H9 (cell line): Measurements from ENCODE around the gene PROCR. TPM values are rescaled to one million over a fixed set of nuclear protein-coding genes. Genes with fewer than 3 reads are reported as not detected.

Experiments
- DNase-seq: peaks from one replicate; pipeline ENCODE4 v3.0.0-alpha.2; 2017
- H2AFZ ChIP-seq: one replicate; pipeline ENCODE4 v1.6.1; 2013; ENCODE audit warnings: mild to moderate bottlenecking, low read length, control low read depth, moderate library complexity
- H2AK5ac ChIP-seq: 2 replicates; pipeline ENCODE4 v1.6.1; 2013; ENCODE audit warnings: low read length, control low read depth, mixed read lengths; ENCODE audit not compliant: insufficient read length
- H2BK120ac ChIP-seq: one replicate; pipeline ENCODE4 v1.6.1; 2013; ENCODE audit warnings: low read depth, mild to moderate bottlenecking, low read length, control low read depth, inconsistent platforms; ENCODE audit not compliant: poor library complexity, severe bottlenecking
- H2BK12ac ChIP-seq: 2 replicates; pipeline ENCODE4 v1.6.1; 2013; ENCODE audit warnings: low read length, control low read depth, mixed read lengths, low read depth; ENCODE audit not compliant: insufficient read length
- H2BK15ac ChIP-seq: 2 replicates; pipeline ENCODE4 v1.6.1; 2013; ENCODE audit warnings: low read depth, low read length, control low read depth
- H2BK20ac ChIP-seq: one replicate; pipeline ENCODE4 v1.6.1; 2013; ENCODE audit warnings: low read depth, mild to moderate bottlenecking, low read length, control low read depth, inconsistent platforms; ENCODE audit not compliant: poor library complexity, severe bottlenecking
- H2BK5ac ChIP-seq: 2 replicates; pipeline ENCODE4 v1.6.1; 2013; ENCODE audit warnings: low read length, control low read depth, mixed read lengths; ENCODE audit not compliant: insufficient read length
- H3K14ac ChIP-seq: 2 replicates; pipeline ENCODE4 v1.6.1; 2013; ENCODE audit warnings: low read length, control low read depth; ENCODE audit not compliant: insufficient read depth
- H3K18ac ChIP-seq: 2 replicates; pipeline ENCODE4 v1.6.1; 2013; ENCODE audit warnings: low read depth, mild to moderate bottlenecking, mixed read lengths, low read length, control low read depth; ENCODE audit not compliant: insufficient read length
- H3K23ac ChIP-seq: 2 replicates; pipeline ENCODE4 v1.6.1; 2013; ENCODE audit warnings: low read length, control low read depth, mixed read lengths, low read depth; ENCODE audit not compliant: insufficient read length
- H3K23me2 ChIP-seq: 2 replicates; pipeline ENCODE4 v1.6.1; 2013; ENCODE audit warnings: low read depth, mild to moderate bottlenecking, mixed read lengths, low read length, control low read depth; ENCODE audit not compliant: insufficient read length, poor library complexity, severe bottlenecking
- H3K27ac ChIP-seq: 2 replicates; pipeline ENCODE4 v1.5.1; 2013; ENCODE audit warnings: low read length, control low read depth, mixed read lengths, low read depth; ENCODE audit not compliant: insufficient read length
- H3K27me3 ChIP-seq: 2 replicates; pipeline ENCODE4 v1.6.1; 2013; ENCODE audit warnings: low read length, control low read depth, inconsistent platforms; ENCODE audit not compliant: insufficient read depth
- H3K4ac ChIP-seq: 2 replicates; pipeline ENCODE4 v1.6.1; 2013; ENCODE audit warnings: low read depth, mild to moderate bottlenecking, control low read depth, inconsistent platforms, low read length, moderate library complexity
- H3K4me1 ChIP-seq: 2 replicates; pipeline ENCODE4 v1.6.1; 2013; ENCODE audit warnings: low read length, control low read depth, inconsistent platforms; ENCODE audit not compliant: insufficient read depth
- H3K4me2 ChIP-seq: 2 replicates; pipeline ENCODE4 v1.6.1; 2013; ENCODE audit warnings: low read length, control low read depth, mixed read lengths; ENCODE audit not compliant: insufficient read length, insufficient read depth
- H3K56ac ChIP-seq: 2 replicates; pipeline ENCODE4 v1.6.1; 2013; ENCODE audit warnings: low read depth, mild to moderate bottlenecking, mixed read lengths, low read length, control low read depth; ENCODE audit not compliant: insufficient read length
- H3K79me1 ChIP-seq: 2 replicates; pipeline ENCODE4 v1.6.1; 2013; ENCODE audit warnings: low read depth, mild to moderate bottlenecking, moderate library complexity, low read length, control low read depth, inconsistent platforms; ENCODE audit not compliant: insufficient read depth, poor library complexity, severe bottlenecking
- H3K79me2 ChIP-seq: 2 replicates; pipeline ENCODE4 v1.6.1; 2013; ENCODE audit warnings: low read length, control low read depth, inconsistent platforms; ENCODE audit not compliant: insufficient read depth
- H3K9ac ChIP-seq: 2 replicates; pipeline ENCODE4 v1.6.1; 2013; ENCODE audit warnings: low read length, control low read depth, mixed read lengths; ENCODE audit not compliant: insufficient read length; ENCODE audit errors: extremely low read depth
- H3K9me3 ChIP-seq: one replicate; pipeline ENCODE4 v1.6.1; 2013; ENCODE audit warnings: low read depth, low read length, inconsistent platforms; ENCODE audit not compliant: control insufficient read depth
- H3T11ph ChIP-seq: one replicate; pipeline ENCODE4 v1.6.1; 2013; ENCODE audit warnings: mild to moderate bottlenecking, low read length, control low read depth, inconsistent platforms
- H4K20me1 ChIP-seq: one replicate; pipeline ENCODE4 v1.6.1; 2013; ENCODE audit not compliant: control insufficient read depth, insufficient read length, insufficient read depth
- H4K5ac ChIP-seq: 2 replicates; pipeline ENCODE4 v1.6.1; 2013; ENCODE audit warnings: low read depth, mild to moderate bottlenecking, mixed read lengths, low read length, control low read depth; ENCODE audit not compliant: insufficient read length
- H4K8ac ChIP-seq: replicated peaks from 2 replicates; pipeline ENCODE4 v1.6.1; 2013; ENCODE audit warnings: low read length, control low read depth, mixed read lengths, low read depth; ENCODE audit not compliant: insufficient read length
- H4K91ac ChIP-seq: 2 replicates; pipeline ENCODE4 v1.6.1; 2013; ENCODE audit warnings: low read depth, mild to moderate bottlenecking, moderate library complexity, mixed read lengths, low read length, control low read depth; ENCODE audit not compliant: insufficient read length
- H3K27ac Mint-ChIP-seq, 3 experiments: 2 replicates in 2 of 3; 3 replicates in 1 of 3; pipeline ENCODE4 v1.8.0; 2020 to 2021; ENCODE audit warnings: mixed read lengths in 3 of 3, mild to moderate bottlenecking in 1 of 3, moderate library complexity in 1 of 3
- H3K27me3 Mint-ChIP-seq: 2 replicates; pipeline ENCODE4 v1.8.0; 2021; ENCODE audit warnings: low read depth, mild to moderate bottlenecking, moderate library complexity, mixed read lengths
- H3K36me3 Mint-ChIP-seq, 3 experiments: 2 replicates in 2 of 3; 3 replicates in 1 of 3; pipeline ENCODE4 v1.8.0; 2020 to 2021; ENCODE audit warnings: low read depth in 3 of 3, mixed read lengths in 3 of 3; ENCODE audit not compliant: insufficient read depth in 1 of 3
- H3K4me1 Mint-ChIP-seq, 2 experiments: 2 replicates each; pipeline ENCODE4 v1.8.0; 2020; ENCODE audit warnings: mixed read lengths in 2 of 2
- H3K4me3 Mint-ChIP-seq, 2 experiments: 2 replicates in 1 of 2; 3 replicates in 1 of 2; pipeline ENCODE4 v1.8.0; 2020 to 2021; ENCODE audit warnings: mild to moderate bottlenecking in 2 of 2, mixed read lengths in 2 of 2, moderate library complexity in 1 of 2
- H3K9me3 Mint-ChIP-seq, 2 experiments: 2 replicates in 1 of 2; 3 replicates in 1 of 2; pipeline ENCODE4 v1.8.0; 2020; ENCODE audit warnings: mild to moderate bottlenecking in 2 of 2, mixed read lengths in 2 of 2, moderate library complexity in 1 of 2
- WGBS: extraction: QIAGEN DNeasy Blood & Tissue Kit; methylation state at CpG from one replicate; pipeline ENCODE4 v1.1.7; 2013; ENCODE audit warnings: missing lambda C conversion rate, low lambda C conversion rate, mixed read lengths; ENCODE audit not compliant: insufficient read length; ENCODE audit errors: extremely low coverage; 5-methylcytosine and 5-hydroxymethylcytosine counted together
- total RNA-seq: library from RNA; stranded (reverse); gene quantifications from 2 replicates; pipeline ENCODE4 v1.2.1, GENCODE V29; 2021
- TF ChIP-seq, protein P1 (sequence below): fragments of 200-600 bp; sonication (generic); conservative IDR thresholded peaks from 3 replicates; pipeline ENCODE4 v1.8.0; 2021; ENCODE audit warnings: antibody characterized with exemption, mild to moderate bottlenecking

Gene PROCR
- total RNA-seq, 1 experiment from 2014 or later = 6.4 TPM

DNA sequence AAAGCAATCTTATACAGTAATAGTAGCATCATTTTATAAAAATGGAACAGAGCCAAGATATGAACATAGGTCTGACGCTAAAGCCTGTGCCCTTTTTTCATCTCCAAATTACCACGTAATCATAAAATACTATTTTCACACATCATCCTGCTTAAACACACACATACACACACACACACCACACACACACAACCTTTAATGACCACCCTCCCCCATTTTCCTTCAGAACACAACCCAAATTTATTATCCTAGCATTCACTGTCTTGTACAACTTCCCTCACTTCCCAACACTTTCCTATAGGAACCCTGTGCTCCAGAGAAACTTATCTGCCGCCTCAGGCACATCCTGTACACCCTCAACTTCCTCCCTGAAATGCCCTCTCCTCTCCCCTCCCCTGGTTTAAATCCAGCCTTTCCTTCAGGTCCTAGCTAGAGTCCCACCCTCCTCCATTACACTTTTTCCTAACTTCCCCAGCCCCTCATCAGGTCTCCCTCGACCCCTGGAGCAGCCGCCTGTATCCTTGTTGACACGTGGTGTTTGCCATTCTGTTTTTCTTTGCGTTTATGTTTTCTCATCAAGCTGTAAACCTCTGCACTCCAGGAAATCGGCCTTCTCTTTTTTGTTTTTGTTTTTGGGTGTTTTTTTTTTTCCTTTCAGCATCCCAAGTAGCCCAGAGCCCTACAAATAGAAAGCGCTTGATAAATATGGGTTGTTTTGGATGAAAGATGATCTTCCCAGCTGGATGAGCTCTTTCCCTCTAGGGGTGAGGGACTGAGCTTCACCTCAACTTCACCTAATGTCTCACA, 53.6 kb downstream of the PROCR start:
- DNase-seq = no peak
- Mint-ChIP-seq H3K4me3 (peak overlapping the region; percentile 72 to 88), H3K36me3 (peaks cover 0 to 22% (median 3%) of the 10 kb centered on the region in 3 experiments; a peak in 4 of 7 replicates), H3K27me3 (peaks cover 36% of the 10 kb centered on the region), H3K4me1 (peaks cover 19 to 29% of the 10 kb centered on the region in 2 experiments), H3K9me3 (peaks cover 0 to 20% of the 10 kb centered on the region in 2 experiments; a peak in 3 of 5 replicates), H3K27ac (no peak overlapping the region)
- Histone ChIP-seq H2BK20ac (no peak overlapping the region), H3K79me1 (no peaks in the 10 kb centered on the region), H3K56ac (no peak overlapping the region), H3K14ac (no peak overlapping the region), H2AK5ac (no peak overlapping the region), H4K8ac (no peak overlapping the region), H3K9ac (peak overlapping the region; percentile 54), H2AFZ (peak overlapping the region; percentile 10), H3K18ac (no peak overlapping the region), H3K23me2 (peaks cover 13% of the 10 kb centered on the region), H2BK120ac (no peak overlapping the region), H3K27ac (no peak overlapping the region), H3K79me2 (no peaks in the 10 kb centered on the region), H3K4ac (no peak overlapping the region), H4K5ac (no peak overlapping the region), H3K4me2 (peak overlapping the region; percentile 91), H4K20me1 (no peaks in the 10 kb centered on the region), H4K91ac (no peak overlapping the region), H3K9me3 (no peaks in the 10 kb centered on the region), H3K23ac (no peak overlapping the region), H3K4me1 (no peaks in the 10 kb centered on the region), H2BK15ac (no peak overlapping the region), H2BK12ac (no peak overlapping the region), H3T11ph (no peak overlapping the region), H3K27me3 (no peaks in the 10 kb centered on the region), H2BK5ac (no peak overlapping the region)
- WGBS = 100% methylated on average over 1 of the region's 9 CpGs
- TF ChIP-seq, protein P1, sequence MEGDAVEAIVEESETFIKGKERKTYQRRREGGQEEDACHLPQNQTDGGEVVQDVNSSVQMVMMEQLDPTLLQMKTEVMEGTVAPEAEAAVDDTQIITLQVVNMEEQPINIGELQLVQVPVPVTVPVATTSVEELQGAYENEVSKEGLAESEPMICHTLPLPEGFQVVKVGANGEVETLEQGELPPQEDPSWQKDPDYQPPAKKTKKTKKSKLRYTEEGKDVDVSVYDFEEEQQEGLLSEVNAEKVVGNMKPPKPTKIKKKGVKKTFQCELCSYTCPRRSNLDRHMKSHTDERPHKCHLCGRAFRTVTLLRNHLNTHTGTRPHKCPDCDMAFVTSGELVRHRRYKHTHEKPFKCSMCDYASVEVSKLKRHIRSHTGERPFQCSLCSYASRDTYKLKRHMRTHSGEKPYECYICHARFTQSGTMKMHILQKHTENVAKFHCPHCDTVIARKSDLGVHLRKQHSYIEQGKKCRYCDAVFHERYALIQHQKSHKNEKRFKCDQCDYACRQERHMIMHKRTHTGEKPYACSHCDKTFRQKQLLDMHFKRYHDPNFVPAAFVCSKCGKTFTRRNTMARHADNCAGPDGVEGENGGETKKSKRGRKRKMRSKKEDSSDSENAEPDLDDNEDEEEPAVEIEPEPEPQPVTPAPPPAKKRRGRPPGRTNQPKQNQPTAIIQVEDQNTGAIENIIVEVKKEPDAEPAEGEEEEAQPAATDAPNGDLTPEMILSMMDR = no peak; the same call in 2 of the 3 replicates
